WTC11 (cell line): Measurements from ENCODE around the gene AADACL4.

ENCODE experiments used
- ATF3 ChIP-seq: sonication (generic); formaldehyde crosslinking; conservative IDR thresholded peaks from 2 replicates; pipeline ENCODE4 v1.8.1; 2022; ENCODE audit warnings: mild to moderate bottlenecking, missing genetic modification reagents
- CTCF ChIP-seq: fragments of 200-600 bp; IDR thresholded peaks from 2 replicates; pipeline ENCODE4 v1.8.0; 2022; ENCODE audit warnings: antibody characterized with exemption
- FOXJ3 ChIP-seq: sonication (generic); formaldehyde crosslinking; IDR thresholded peaks from 2 replicates; pipeline ENCODE4 v1.9.0; 2021; ENCODE audit warnings: missing genetic modification reagents, mild to moderate bottlenecking, borderline replicate concordance
- JUN ChIP-seq: sonication (generic); formaldehyde crosslinking; IDR thresholded peaks from 2 replicates; pipeline ENCODE4 v1.8.0; 2023; ENCODE audit warnings: mild to moderate bottlenecking, missing genetic modification reagents
- MAX ChIP-seq: sonication (generic); formaldehyde crosslinking; IDR thresholded peaks from 2 replicates; pipeline ENCODE4 v1.8.0; 2022; ENCODE audit warnings: mild to moderate bottlenecking, missing genetic modification reagents
- MXD4 ChIP-seq: fragments of 250-450 bp; sonication (Bioruptor Pico); IDR thresholded peaks from 2 replicates; pipeline ENCODE4 v1.8.0; 2021; ENCODE audit warnings: mild to moderate bottlenecking, moderate library complexity, borderline replicate concordance
- RORB ChIP-seq: fragments of 250-450 bp; sonication (Bioruptor Pico); IDR thresholded peaks from 2 replicates; pipeline ENCODE4 v1.9.0; 2021; ENCODE audit warnings: mild to moderate bottlenecking
- TEAD1 ChIP-seq: sonication (generic); formaldehyde crosslinking; IDR thresholded peaks from 2 replicates; pipeline ENCODE4 v1.8.0; 2022; ENCODE audit warnings: mild to moderate bottlenecking, missing genetic modification reagents
- TF ChIP-seq, protein P1 (sequence below): sonication (generic); formaldehyde crosslinking; IDR thresholded peaks from 2 replicates; pipeline ENCODE4 v1.8.1; 2022; ENCODE audit warnings: low read depth, missing genetic modification reagents, borderline replicate concordance

DNA sequence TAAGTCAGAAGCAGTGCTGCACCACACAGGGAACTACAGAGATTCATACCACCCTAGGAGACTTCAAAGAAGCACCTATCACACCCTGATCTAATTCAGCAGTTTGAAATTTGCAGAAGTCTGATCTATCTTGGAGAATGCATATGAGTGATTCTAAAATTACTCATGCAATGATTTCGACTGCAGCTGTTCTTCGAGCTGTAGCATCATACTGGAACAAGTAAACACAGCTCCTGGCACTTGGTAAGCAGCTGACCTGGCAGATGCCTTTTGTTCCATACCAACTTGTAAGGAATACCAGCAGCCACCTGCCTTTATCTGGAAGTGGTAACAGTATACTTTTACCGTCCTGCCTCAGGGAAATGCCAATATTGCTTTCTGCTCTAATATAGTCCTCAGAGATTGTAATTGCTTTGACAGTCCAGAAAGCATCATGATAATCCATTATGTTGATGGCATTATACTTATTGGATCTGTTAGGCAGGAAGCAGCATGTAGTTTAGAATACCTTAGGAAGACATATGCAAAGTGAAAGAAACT is 25.7 kb downstream of the AADACL4 start:
- TF ChIP-seq TEAD1 (CRISPR knock-in tag) (no peak), RORB (CRISPR knock-in tag) (no peak), MXD4 (CRISPR knock-in tag) (no peak), CTCF (no peak), ATF3 (no peak), MAX (CRISPR knock-in tag) (no peak), FOXJ3 (CRISPR knock-in tag) (no peak), JUN (CRISPR knock-in tag) (no peak)
- TF ChIP-seq, protein P1, sequence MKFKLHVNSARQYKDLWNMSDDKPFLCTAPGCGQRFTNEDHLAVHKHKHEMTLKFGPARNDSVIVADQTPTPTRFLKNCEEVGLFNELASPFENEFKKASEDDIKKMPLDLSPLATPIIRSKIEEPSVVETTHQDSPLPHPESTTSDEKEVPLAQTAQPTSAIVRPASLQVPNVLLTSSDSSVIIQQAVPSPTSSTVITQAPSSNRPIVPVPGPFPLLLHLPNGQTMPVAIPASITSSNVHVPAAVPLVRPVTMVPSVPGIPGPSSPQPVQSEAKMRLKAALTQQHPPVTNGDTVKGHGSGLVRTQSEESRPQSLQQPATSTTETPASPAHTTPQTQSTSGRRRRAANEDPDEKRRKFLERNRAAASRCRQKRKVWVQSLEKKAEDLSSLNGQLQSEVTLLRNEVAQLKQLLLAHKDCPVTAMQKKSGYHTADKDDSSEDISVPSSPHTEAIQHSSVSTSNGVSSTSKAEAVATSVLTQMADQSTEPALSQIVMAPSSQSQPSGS (CRISPR knock-in tag) = no peak
